Activated CD8-positive, alpha-beta memory T cell treated with anti-CD3 and anti-CD28 coated beads for 36 hours (primary cell): Measurements from ENCODE around the gene ZC3H12C. TPM values are rescaled to one million over a fixed set of nuclear protein-coding genes. Genes with fewer than 3 reads are reported as not detected.

Source experiments
- CTCF ChIA-PET: fragments of 350-600 bp; sonication (Branson Sonifier 250); formaldehyde crosslinking; loops from one replicate; lab custom pipeline; 2021; ENCODE audit warnings: antibody characterized with exemption; lab: Charles Lee
- POLR2A ChIA-PET: fragments of 350-600 bp; sonication (Branson Sonifier 250); formaldehyde crosslinking; loops from one replicate; lab custom pipeline; 2021; ENCODE audit warnings: antibody characterized with exemption; lab: Charles Lee
- total RNA-seq, 2 experiments: library from RNA; stranded (reverse); gene quantifications; one replicate each; pipeline ENCODE4 v1.2.3, GENCODE V29; 2021

Gene ZC3H12C
- total RNA-seq, 2 experiments from 2014 or later: 2.3 to 2.6 TPM

DNA sequence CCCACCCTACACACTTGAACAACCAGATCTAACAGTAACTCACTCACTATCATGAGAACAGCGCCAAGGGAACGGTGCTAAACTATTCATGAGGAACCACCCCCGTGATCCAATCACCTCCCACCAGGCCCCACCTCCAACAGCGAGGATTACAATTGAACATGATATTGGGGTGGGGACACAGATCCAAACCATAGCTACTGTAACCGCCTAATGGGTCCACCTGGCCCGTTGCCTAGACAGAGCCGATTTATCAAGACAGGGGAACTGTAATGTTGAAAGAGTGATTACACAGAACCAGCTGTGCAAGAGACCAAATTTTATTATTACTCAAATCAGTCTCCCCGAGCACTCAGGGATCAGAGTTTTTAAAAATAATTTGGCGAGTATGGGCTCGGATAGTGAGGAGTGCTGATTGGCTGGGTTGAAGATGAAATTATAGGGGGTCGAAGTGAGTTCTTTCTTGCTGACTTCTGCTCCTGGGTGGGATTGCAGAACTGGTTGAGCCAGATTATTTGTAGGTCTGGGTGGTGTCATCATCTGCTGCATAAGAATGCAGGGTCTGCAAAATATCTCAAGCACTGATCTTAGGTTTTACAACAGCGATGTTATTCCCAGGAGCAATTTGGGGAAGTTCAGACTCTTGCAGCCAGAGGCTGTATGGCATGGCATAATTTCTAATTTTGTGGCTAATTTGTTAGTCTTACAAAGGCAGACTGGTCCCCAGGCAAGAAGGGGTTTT lies 17.9 kb upstream of the ZC3H12C start:
- ChIA-PET POLR2A (no interaction called here), CTCF (no interaction called here)

GRCh38 chr11:110075847-110076208 lies 17.4 kb upstream of the ZC3H12C start:
- ChIA-PET POLR2A (no interaction called here), CTCF (no interaction called here)

- POLR2A ChIA-PET: no interaction called here
- CTCF ChIA-PET: no interaction called here
Measured at GRCh38 chr11:110076371-110076965, 16.7 kb upstream of the ZC3H12C start.

- CTCF ChIA-PET: no interaction called here
- POLR2A ChIA-PET: interaction anchor here (0.6 kb wide), 1 partner anchor 128 kb away, joined by 3 read pairs; no protein-coding TSS in a partner anchor
Measured at GRCh38 chr11:110077346-110077745, 15.8 kb upstream of the ZC3H12C start.

DNA sequence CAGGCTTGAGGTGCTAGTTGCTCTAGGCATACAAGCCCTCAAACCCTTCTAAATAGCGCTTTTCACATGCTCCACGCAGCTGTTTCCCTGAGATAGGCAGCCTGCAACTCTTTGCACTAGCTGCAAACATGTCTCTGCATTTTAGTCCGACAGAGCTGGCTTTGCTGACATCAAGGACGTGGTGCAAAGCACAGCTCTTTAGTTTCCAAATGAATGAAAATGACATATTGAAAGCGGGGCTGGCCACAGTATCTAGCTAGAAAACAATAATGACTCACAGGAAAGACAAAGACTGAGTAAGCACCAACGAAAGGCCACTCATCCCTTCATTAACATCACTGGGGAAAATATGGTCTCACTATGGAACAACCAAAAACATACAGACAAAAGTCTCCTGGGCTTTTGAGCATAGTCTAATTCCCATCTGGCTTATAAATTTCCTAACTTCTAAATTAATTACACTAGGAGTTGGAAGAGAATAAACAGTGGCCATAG lies 15.3 kb upstream of the ZC3H12C start:
- ChIA-PET POLR2A (interaction anchor here (0.6 kb wide), 1 partner anchor 223 kb away, joined by 6 read pairs; no protein-coding TSS in a partner anchor), CTCF (no interaction called here)

- POLR2A ChIA-PET: interaction anchor here (1.2 kb wide), 1 partner anchor 11 kb away, joined by 3 read pairs; no protein-coding TSS in a partner anchor
- CTCF ChIA-PET: no interaction called here
Measured at GRCh38 chr11:110078923-110079544, 14.2 kb upstream of the ZC3H12C start.

DNA sequence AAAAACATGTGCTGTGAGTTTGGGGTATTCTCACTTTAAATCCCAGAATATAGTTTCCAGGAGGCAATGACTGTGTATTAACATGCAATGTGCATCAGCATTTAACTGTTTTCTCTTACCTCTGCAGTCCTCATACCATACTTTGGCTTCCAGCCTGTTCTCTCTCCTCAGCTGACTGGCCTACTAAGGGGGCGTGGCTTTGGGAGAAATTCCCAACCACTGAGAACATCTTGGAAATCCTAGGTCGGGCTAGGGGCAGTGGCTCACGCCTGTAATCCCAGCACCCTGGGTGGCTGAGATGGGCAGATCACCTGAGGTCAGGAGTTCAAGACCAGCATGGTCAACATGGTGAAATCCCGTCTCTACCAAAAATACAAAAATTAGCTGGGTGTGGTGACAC lies 13.5 kb upstream of the ZC3H12C start:
- ChIA-PET POLR2A (interaction anchor here (1.2 kb wide), 1 partner anchor 10 kb away, joined by 3 read pairs; no protein-coding TSS in a partner anchor), CTCF (no interaction called here)

DNA sequence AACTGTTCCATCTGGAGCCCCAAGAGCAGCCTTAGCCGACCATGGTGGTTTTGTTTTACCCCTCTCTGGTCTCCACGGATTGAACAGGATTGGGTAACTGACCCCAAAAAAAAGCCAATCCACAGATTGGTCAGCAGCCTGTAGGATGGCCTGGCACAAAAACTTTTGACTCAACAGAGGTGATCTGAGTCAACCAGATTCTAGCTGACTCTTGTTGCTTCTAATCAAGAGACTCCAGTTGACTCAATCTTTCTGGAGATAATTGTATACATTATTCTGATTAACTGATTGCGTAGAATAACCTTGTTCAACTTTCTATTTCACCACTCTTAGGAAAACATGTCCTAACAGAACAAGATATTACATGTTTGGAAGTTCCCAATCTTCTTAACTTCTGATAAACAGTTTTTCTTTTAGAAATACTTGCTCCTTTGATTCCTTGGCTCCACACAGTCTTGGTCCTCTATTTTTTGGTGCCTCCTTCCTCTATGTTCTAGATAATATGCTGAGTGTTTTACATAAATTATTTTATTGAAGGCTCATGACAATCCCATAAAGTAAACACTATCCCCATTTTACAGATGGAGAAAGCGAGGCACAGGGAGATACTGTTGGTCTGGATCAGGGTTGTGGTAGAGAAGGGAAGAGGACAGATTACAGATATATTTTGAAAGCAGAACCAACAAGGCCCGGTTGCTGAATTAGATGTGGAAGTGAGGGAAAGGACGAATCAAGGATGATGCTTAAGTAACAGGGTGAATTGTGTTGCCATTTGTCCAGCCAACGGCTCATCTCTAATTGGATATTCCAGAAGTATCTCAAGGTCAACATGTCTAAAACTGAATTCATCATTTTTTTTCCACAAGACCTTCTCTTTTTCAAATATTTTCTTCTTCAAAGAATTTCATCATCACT lies 11.5 kb upstream of the ZC3H12C start:
- POLR2A ChIA-PET: no interaction called here
- CTCF ChIA-PET: no interaction called here

GRCh38 chr11:110082899-110083298 lies 10.3 kb upstream of the ZC3H12C start:
- POLR2A ChIA-PET: no interaction called here
- CTCF ChIA-PET: no interaction called here

DNA sequence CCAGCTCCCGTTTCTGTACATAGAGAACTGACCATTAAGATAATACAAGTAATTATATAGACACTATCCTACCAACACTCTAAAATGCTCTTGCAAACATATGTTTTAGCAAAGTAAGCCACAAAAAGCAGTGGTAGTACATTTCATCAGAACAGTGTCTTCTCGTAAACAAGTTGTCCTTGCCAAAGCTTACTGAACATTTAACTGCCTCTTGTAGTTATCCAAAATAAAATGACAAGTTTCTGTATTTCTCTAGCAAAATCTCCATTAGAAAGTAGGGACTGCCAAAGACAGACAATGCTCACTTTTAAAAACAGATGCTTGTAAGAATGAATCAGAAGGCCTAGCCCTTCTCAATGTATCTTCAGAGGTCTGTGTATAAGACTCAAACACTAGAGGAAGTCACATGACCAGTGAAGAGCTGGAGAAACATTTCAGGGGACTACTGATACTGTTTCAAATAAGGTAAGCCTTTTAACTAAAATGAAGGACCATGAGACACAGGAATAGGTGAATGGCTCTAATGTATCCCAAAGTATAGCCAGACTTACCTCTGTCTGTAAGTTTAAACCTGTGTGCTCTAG lies 7.8 kb upstream of the ZC3H12C start:
- POLR2A ChIA-PET: no interaction called here
- CTCF ChIA-PET: no interaction called here

- CTCF ChIA-PET: no interaction called here
- POLR2A ChIA-PET: no interaction called here
Measured at GRCh38 chr11:110086892-110087309, 6.3 kb upstream of the ZC3H12C start.

DNA sequence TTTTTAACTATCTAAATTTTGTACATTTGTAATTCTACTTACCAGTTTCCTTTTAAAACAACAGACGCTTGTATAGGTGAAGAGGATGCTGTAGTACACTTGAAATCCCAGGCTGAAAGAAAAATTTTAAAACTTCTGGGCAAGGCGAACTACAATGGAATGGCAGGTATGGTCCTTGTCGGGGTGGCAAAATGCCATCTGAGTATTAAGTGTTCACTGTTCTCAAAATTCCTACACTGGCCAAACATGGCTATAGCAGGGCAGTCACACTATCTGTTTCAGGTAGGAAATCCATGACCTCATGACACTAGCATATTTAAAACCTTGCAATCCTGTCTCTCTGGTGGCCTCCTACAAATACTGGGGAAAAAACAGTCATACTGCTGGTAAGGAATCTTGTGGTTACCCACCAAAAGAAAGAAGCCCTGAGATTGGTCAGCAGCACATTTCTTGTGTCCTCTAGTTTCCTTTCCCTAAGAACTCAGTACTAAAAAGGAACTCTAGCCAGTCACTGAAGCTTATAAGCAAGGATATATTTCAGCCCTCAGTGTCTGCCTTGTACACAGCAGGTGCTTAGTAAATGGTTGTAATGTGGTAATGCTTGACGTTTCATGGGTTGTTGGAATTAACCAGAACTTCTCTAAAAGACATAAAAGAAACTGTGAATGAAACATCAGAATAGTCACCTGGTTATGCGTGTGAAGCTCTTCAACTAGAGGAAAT lies 5.2 kb upstream of the ZC3H12C start:
- ChIA-PET POLR2A (no interaction called here), CTCF (no interaction called here)

GRCh38 chr11:110088535-110089344 lies 4.5 kb upstream of the ZC3H12C start:
- CTCF ChIA-PET: no interaction called here
- POLR2A ChIA-PET: no interaction called here

- ChIA-PET CTCF (no interaction called here), POLR2A (interaction anchor here (1.1 kb wide), 1 partner anchor 11 kb away, joined by 3 read pairs; no protein-coding TSS in a partner anchor)
Measured at GRCh38 chr11:110089617-110090282, 3.4 kb upstream of the ZC3H12C start.

- CTCF ChIA-PET: no interaction called here
- POLR2A ChIA-PET: interaction anchor here (1.1 kb wide), 1 partner anchor 12 kb away, joined by 3 read pairs; no protein-coding TSS in a partner anchor
Measured at GRCh38 chr11:110090466-110091026, 2.6 kb upstream of the ZC3H12C start.

DNA sequence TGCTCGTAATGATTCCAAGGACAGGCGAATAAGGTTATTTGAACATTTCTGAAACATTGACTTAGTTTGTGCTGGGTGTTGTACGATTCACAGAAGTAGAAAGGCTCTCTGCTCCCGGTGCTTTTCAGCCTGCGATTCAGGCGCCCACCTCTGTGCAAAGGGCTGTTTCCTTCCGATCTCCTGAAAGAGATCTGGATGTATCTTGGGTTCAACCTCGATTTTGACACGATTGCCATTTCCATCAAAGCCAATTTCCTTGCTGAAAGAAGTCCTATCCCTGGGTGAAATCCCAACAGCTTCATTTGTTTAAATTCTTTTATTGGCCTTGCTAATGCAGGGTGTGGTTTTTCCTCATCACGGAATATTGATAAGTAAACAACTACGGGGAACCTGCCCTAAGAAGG lies 1.1 kb upstream of the ZC3H12C start:
- ChIA-PET POLR2A (no interaction called here), CTCF (no interaction called here)
